Neural cell (in vitro differentiated cells): ENCODE measurements around the gene GDI2. TPM values are rescaled to one million over a fixed set of nuclear protein-coding genes. Genes with fewer than 3 reads are reported as not detected.

Source experiments
- H2AFZ ChIP-seq: fragments of 200-600, 300-800 bp; sonication (generic), shearing (Covaris generic); 2 replicates; pipeline ENCODE4 v1.6.0; 2014; ENCODE audit warnings: low read depth, mild to moderate bottlenecking, antibody characterized with exemption, low read length, moderate library complexity
- H3F3A ChIP-seq: fragments of 200-600 bp; shearing (Covaris generic); 2 replicates; pipeline ENCODE4 v1.6.1; 2016; ENCODE audit warnings: mild to moderate bottlenecking, moderate library complexity, mixed read lengths, antibody characterized with exemption, low read length; ENCODE audit not compliant: insufficient read depth, poor library complexity, severe bottlenecking
- H3K27ac ChIP-seq: fragments of 200-600, 300-800 bp; sonication (generic), shearing (Covaris generic); 2 replicates; pipeline ENCODE4 v1.5.1; 2014; ENCODE audit warnings: mild to moderate bottlenecking, low read length, moderate library complexity
- H3K27me3 ChIP-seq: fragments of 300-800, 200-600 bp; sonication (generic), shearing (Covaris generic); 2 replicates; pipeline ENCODE4 v1.6.0; 2014; ENCODE audit warnings: mild to moderate bottlenecking, low read depth, low read length, moderate library complexity; ENCODE audit not compliant: insufficient read depth
- H3K36me3 ChIP-seq: fragments of 300-800, 200-600 bp; sonication (generic), shearing (Covaris generic); 2 replicates; pipeline ENCODE4 v1.5.1; 2014; ENCODE audit warnings: mild to moderate bottlenecking, antibody characterized with exemption, low read length, moderate library complexity; ENCODE audit not compliant: insufficient read depth
- H3K4me2 ChIP-seq: fragments of 300-800, 200-600 bp; sonication (generic), shearing (Covaris generic); 2 replicates; pipeline ENCODE4 v1.6.0; 2014; ENCODE audit warnings: mild to moderate bottlenecking, low read length
- H3K4me3 ChIP-seq: fragments of 300-800, 200-600 bp; sonication (generic), shearing (Covaris generic); 2 replicates; pipeline ENCODE4 v1.5.1; 2014; ENCODE audit warnings: mild to moderate bottlenecking, low read length, moderate library complexity
- H3K79me2 ChIP-seq: fragments of 200-600 bp; shearing (Covaris generic); replicated peaks from 2 replicates; pipeline ENCODE4 v1.6.0; 2014; ENCODE audit warnings: mild to moderate bottlenecking, low read length, moderate library complexity; ENCODE audit not compliant: insufficient read depth
- H3K9ac ChIP-seq: fragments of 300-800, 200-600 bp; sonication (generic), shearing (Covaris generic); 2 replicates; pipeline ENCODE4 v1.6.1; 2016; ENCODE audit warnings: mild to moderate bottlenecking, low read length, mixed read lengths
- H3K9me2 ChIP-seq: fragments of 200-600 bp; shearing (Covaris generic); 2 replicates; pipeline ENCODE4 v1.6.1; 2016; ENCODE audit warnings: mild to moderate bottlenecking, low read length, mixed read lengths; ENCODE audit not compliant: insufficient read depth
- H3K9me3 ChIP-seq: fragments of 200-600, 300-800 bp; sonication (generic), shearing (Covaris generic); 2 replicates; pipeline ENCODE4 v1.6.1; 2016; ENCODE audit warnings: mild to moderate bottlenecking, mixed run types, low read length, moderate library complexity, mixed read lengths
- H4K20me1 ChIP-seq: fragments of 200-600 bp; shearing (Covaris generic); 2 replicates; pipeline ENCODE4 v1.6.1; 2016; ENCODE audit warnings: mild to moderate bottlenecking, mixed run types; ENCODE audit not compliant: insufficient read depth
- CTCF ChIP-seq: fragments of 450-650 bp; IDR thresholded peaks from 2 replicates; pipeline ENCODE4 v1.5.1; 2014; ENCODE audit warnings: antibody characterized with exemption, mild to moderate bottlenecking, moderate library complexity; ENCODE audit not compliant: poor library complexity, severe bottlenecking
- EP300 ChIP-seq: fragments of 450-650 bp; conservative IDR thresholded peaks from 2 replicates; pipeline ENCODE4 v1.6.1; 2014; ENCODE audit warnings: antibody characterized with exemption, mild to moderate bottlenecking, moderate library complexity; ENCODE audit not compliant: poor library complexity, severe bottlenecking
- EZH2 ChIP-seq: fragments of 200-600, 300-800 bp; shearing (Covaris generic), sonication (generic); IDR thresholded peaks from 2 replicates; pipeline ENCODE4 v1.6.1; 2014; ENCODE audit warnings: antibody characterized with exemption, low read length, borderline replicate concordance, mild to moderate bottlenecking; ENCODE audit not compliant: insufficient read depth, poor library complexity, severe bottlenecking
- MXI1 ChIP-seq: fragments of 450-650 bp; conservative IDR thresholded peaks from 2 replicates; pipeline ENCODE4 v1.6.1; 2014; ENCODE audit warnings: antibody characterized with exemption, mild to moderate bottlenecking; ENCODE audit not compliant: poor library complexity, severe bottlenecking
- POLR2AphosphoS5 ChIP-seq: IDR thresholded peaks from 2 replicates; pipeline ENCODE4 v1.6.1; 2012
- RAD21 ChIP-seq: fragments of 450-650 bp; conservative IDR thresholded peaks from 2 replicates; pipeline ENCODE4 v1.6.1; 2014; ENCODE audit warnings: antibody characterized with exemption, mild to moderate bottlenecking, moderate library complexity
- REST ChIP-seq: IDR thresholded peaks from 2 replicates; pipeline ENCODE4 v1.6.1; 2012; ENCODE audit warnings: borderline replicate concordance
- SMC3 ChIP-seq: fragments of 450-650 bp; conservative IDR thresholded peaks from 2 replicates; pipeline ENCODE4 v1.6.1; 2014; ENCODE audit warnings: antibody characterized with exemption, mild to moderate bottlenecking, moderate library complexity; ENCODE audit not compliant: poor library complexity
- TAF1 ChIP-seq: IDR thresholded peaks from 2 replicates; pipeline ENCODE4 v1.6.1; 2012; ENCODE audit warnings: low read depth
- polyA plus RNA-seq: library from polyadenylated mRNA; depleted of rRNA; stranded (reverse); fragments of >200 nt; gene quantifications from 2 replicates; pipeline ENCODE4 v1.2.3, GENCODE V29; 2014

The GDI2 gene
- polyA plus RNA-seq, 1 donor from 2014 or later = 352 TPM

GRCh38 chr10:5744849-5745248 lies 68.4 kb downstream of the GDI2 start:
- Histone ChIP-seq H3F3A (no peaks in the 10 kb centered on the region), H3K4me3 (no peak overlapping the region), H3K79me2 (no peaks in the 10 kb centered on the region), H3K4me2 (no peak overlapping the region), H3K9ac (no peak overlapping the region), H3K9me3 (no peaks in the 10 kb centered on the region), H2AFZ (no peak overlapping the region), H3K27ac (no peak overlapping the region), H3K27me3 (no peaks in the 10 kb centered on the region), H3K36me3 (peaks cover 5% of the 10 kb centered on the region), H4K20me1 (no peaks in the 10 kb centered on the region), H3K9me2 (no peaks in the 10 kb centered on the region)
- no peak for TF ChIP-seq EP300
- no peak for TF ChIP-seq RAD21
- TF ChIP-seq TAF1 = no peak
- no peak for TF ChIP-seq EZH2
- TF ChIP-seq MXI1 = no peak
- TF ChIP-seq POLR2AphosphoS5 = no peak
- no peak for TF ChIP-seq REST
- TF ChIP-seq SMC3 = no peak
- no peak for TF ChIP-seq CTCF

GRCh38 chr10:5743736-5744135 lies 69.5 kb downstream of the GDI2 start:
- H3K9me3 ChIP-seq = no peaks in the 10 kb centered on the region
- peaks cover 5% of the 10 kb centered on the region for H3K36me3 ChIP-seq
- no peak overlapping the region for H3K4me3 ChIP-seq
- no peaks in the 10 kb centered on the region for H3K9me2 ChIP-seq
- H3K4me2 ChIP-seq = no peak overlapping the region
- no peaks in the 10 kb centered on the region for H3K27me3 ChIP-seq
- H3K27ac ChIP-seq = no peak overlapping the region
- no peaks in the 10 kb centered on the region for H3F3A ChIP-seq
- H3K79me2 ChIP-seq = no peaks in the 10 kb centered on the region
- no peaks in the 10 kb centered on the region for H4K20me1 ChIP-seq
- H3K9ac ChIP-seq = no peak overlapping the region
- H2AFZ ChIP-seq = no peak overlapping the region
- TF ChIP-seq EZH2 (no peak), RAD21 (no peak)

GRCh38 chr10:5742116-5742515 lies 71.1 kb downstream of the GDI2 start:
- Histone ChIP-seq H3K36me3 (peaks cover 5% of the 10 kb centered on the region), H3F3A (no peaks in the 10 kb centered on the region), H2AFZ (no peak overlapping the region), H3K27ac (no peak overlapping the region), H3K4me3 (no peak overlapping the region), H3K9me3 (no peaks in the 10 kb centered on the region), H3K79me2 (no peaks in the 10 kb centered on the region), H3K4me2 (no peak overlapping the region), H3K27me3 (no peaks in the 10 kb centered on the region), H3K9ac (no peak overlapping the region), H3K9me2 (no peaks in the 10 kb centered on the region), H4K20me1 (no peaks in the 10 kb centered on the region)
- TF ChIP-seq RAD21 = no peak
- no peak for TF ChIP-seq MXI1
- TF ChIP-seq EZH2 = no peak
- no peak for TF ChIP-seq TAF1
- TF ChIP-seq CTCF = no peak
- no peak for TF ChIP-seq POLR2AphosphoS5
- TF ChIP-seq REST = no peak
